Fibroblast of mammary gland (primary cell): Measurements from ENCODE around the gene PDLIM1.
A peak's percentile ranks its signal among the peaks of the same experiment; 100 is the strongest.
"Not testable (repeated sequence)": the region's sequence is repeated elsewhere in the genome, so short reads cannot be mapped to it uniquely, and the experiment has no call there.

Source experiments
- DNase-seq: peaks from one replicate; pipeline ENCODE4 v3.0.0-alpha.2; 2010; ENCODE audit warnings: low read depth
- H3K4me3 ChIP-seq: 2 replicates; pipeline ENCODE4 v1.5.1; 2011; ENCODE audit warnings: low read depth, mild to moderate bottlenecking, low read length, moderate library complexity; ENCODE audit not compliant: control insufficient read depth
- CTCF ChIP-seq: conservative IDR thresholded peaks from 2 replicates; pipeline ENCODE4 v1.5.1; 2011; ENCODE audit warnings: low read depth, low read length, inconsistent platforms; ENCODE audit not compliant: control insufficient read depth, insufficient read depth

Gene PDLIM1

GRCh38 chr10:95214369-95214768 is 76.4 kb downstream of the PDLIM1 start:
- no peak for DNase-seq
- H3K4me3 ChIP-seq = no peak overlapping the region

GRCh38 chr10:95211606-95212279 is 79.1 kb downstream of the PDLIM1 start:
- TF ChIP-seq CTCF = no peak
- peak; percentile 32 for DNase-seq

More at GRCh38 chr10:95214369-95214768, 76.4 kb downstream of the PDLIM1 start:
- TF ChIP-seq CTCF = no peak

GRCh38 chr10:95209509-95210127 is 81.2 kb downstream of the PDLIM1 start:
- DNase-seq = no peak
- TF ChIP-seq CTCF = no peak
- H3K4me3 ChIP-seq = no peak overlapping the region

More at GRCh38 chr10:95211606-95212279, 79.1 kb downstream of the PDLIM1 start:
- H3K4me3 ChIP-seq = no peak overlapping the region

GRCh38 chr10:95208702-95209391 is 82.0 kb downstream of the PDLIM1 start:
- H3K4me3 ChIP-seq = no peak overlapping the region
- DNase-seq = no peak
- peak; percentile 41 for TF ChIP-seq CTCF

- DNase-seq, H3K4me3 ChIP-seq: not testable (repeated sequence)
Measured at GRCh38 chr10:95202865-95203264, 87.9 kb downstream of the PDLIM1 start.

GRCh38 chr10:95201736-95202135 is 89.1 kb downstream of the PDLIM1 start:
- peak; percentile 65 for TF ChIP-seq CTCF
- DNase-seq = peak; percentile 71

GRCh38 chr10:95196046-95196445 is 94.8 kb downstream of the PDLIM1 start:
- TF ChIP-seq CTCF = no peak
- no peak for DNase-seq
- H3K4me3 ChIP-seq = no peak overlapping the region

More at GRCh38 chr10:95201736-95202135, 89.1 kb downstream of the PDLIM1 start:
- no peak overlapping the region for H3K4me3 ChIP-seq
